Measurements from ENCODE around the gene MRPL33. TPM values are rescaled to one million over a fixed set of nuclear protein-coding genes. Genes with fewer than 3 reads are reported as not detected.

MRPL33 gene
- total and polyA plus RNA-seq, 2 of the 13 experiments (the other 11 are each of a cell fraction or from before 2014, with no cell fraction given): 69.7 to 218 TPM

GRCh38 chr2:27752551-27753237, 18.8 kb upstream of the MRPL33 start (continued):
- TF ChIP-seq, protein P1, sequence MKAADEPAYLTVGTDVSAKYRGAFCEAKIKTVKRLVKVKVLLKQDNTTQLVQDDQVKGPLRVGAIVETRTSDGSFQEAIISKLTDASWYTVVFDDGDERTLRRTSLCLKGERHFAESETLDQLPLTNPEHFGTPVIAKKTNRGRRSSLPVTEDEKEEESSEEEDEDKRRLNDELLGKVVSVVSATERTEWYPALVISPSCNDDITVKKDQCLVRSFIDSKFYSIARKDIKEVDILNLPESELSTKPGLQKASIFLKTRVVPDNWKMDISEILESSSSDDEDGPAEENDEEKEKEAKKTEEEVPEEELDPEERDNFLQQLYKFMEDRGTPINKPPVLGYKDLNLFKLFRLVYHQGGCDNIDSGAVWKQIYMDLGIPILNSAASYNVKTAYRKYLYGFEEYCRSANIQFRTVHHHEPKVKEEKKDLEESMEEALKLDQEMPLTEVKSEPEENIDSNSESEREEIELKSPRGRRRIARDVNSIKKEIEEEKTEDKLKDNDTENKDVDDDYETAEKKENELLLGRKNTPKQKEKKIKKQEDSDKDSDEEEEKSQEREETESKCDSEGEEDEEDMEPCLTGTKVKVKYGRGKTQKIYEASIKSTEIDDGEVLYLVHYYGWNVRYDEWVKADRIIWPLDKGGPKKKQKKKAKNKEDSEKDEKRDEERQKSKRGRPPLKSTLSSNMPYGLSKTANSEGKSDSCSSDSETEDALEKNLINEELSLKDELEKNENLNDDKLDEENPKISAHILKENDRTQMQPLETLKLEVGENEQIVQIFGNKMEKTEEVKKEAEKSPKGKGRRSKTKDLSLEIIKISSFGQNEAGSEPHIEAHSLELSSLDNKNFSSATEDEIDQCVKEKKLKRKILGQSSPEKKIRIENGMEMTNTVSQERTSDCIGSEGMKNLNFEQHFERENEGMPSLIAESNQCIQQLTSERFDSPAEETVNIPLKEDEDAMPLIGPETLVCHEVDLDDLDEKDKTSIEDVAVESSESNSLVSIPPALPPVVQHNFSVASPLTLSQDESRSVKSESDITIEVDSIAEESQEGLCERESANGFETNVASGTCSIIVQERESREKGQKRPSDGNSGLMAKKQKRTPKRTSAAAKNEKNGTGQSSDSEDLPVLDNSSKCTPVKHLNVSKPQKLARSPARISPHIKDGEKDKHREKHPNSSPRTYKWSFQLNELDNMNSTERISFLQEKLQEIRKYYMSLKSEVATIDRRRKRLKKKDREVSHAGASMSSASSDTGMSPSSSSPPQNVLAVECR (CRISPR knock-in tag; IDR thresholded peaks at IDR 0.05; ENCODE audit: borderline replicate concordance): peak; percentile 47; the same call in 1 of the 2 replicates
- TF ChIP-seq PRMT3 (CRISPR knock-in tag; IDR thresholded peaks at IDR 0.05; ENCODE audit: borderline replicate concordance, low read depth): no peak
- 0 out of 2 replicates have a peak, but pooled peaks have one; percentile 64 for TF ChIP-seq NCOA2 (CRISPR knock-in tag; IDR thresholded peaks at IDR 0.05)
- no peak for TF ChIP-seq SALL2 (CRISPR knock-in tag; IDR thresholded peaks at IDR 0.05)
- no peak for TF ChIP-seq ZNF703 (CRISPR knock-in tag; IDR thresholded peaks at IDR 0.05; ENCODE audit: borderline replicate concordance)
- no peak for TF ChIP-seq MED1 (CRISPR knock-in tag; IDR thresholded peaks at IDR 0.05)
- no peak for TF ChIP-seq ZFP1 (CRISPR knock-in tag; IDR thresholded peaks at IDR 0.05)
- TF ChIP-seq TOPORS (CRISPR knock-in tag; IDR thresholded peaks at IDR 0.05): no peak
- no peak for TF ChIP-seq SRSF4 (IDR thresholded peaks at IDR 0.05; ENCODE audit: low read depth, low read length, poor library complexity, severe bottlenecking)
- TF ChIP-seq, protein P2, sequence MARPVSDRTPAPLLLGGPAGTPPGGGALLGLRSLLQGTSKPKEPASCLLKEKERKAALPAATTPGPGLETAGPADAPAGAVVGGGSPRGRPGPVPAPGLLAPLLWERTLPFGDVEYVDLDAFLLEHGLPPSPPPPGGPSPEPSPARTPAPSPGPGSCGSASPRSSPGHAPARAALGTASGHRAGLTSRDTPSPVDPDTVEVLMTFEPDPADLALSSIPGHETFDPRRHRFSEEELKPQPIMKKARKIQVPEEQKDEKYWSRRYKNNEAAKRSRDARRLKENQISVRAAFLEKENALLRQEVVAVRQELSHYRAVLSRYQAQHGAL (CRISPR knock-in tag; IDR thresholded peaks at IDR 0.05; ENCODE audit: not compliant biosample characterization): peak; percentile 46
- no peak for TF ChIP-seq ADNP (CRISPR knock-in tag; IDR thresholded peaks at IDR 0.05)
- TF ChIP-seq CBFB (CRISPR knock-in tag; IDR thresholded peaks at IDR 0.05): no peak
- TF ChIP-seq ZNF292 (CRISPR knock-in tag; IDR thresholded peaks at IDR 0.05; ENCODE audit: borderline replicate concordance, low read depth): no peak; the same call in 1 of the 2 replicates
- TF ChIP-seq, protein P3, sequence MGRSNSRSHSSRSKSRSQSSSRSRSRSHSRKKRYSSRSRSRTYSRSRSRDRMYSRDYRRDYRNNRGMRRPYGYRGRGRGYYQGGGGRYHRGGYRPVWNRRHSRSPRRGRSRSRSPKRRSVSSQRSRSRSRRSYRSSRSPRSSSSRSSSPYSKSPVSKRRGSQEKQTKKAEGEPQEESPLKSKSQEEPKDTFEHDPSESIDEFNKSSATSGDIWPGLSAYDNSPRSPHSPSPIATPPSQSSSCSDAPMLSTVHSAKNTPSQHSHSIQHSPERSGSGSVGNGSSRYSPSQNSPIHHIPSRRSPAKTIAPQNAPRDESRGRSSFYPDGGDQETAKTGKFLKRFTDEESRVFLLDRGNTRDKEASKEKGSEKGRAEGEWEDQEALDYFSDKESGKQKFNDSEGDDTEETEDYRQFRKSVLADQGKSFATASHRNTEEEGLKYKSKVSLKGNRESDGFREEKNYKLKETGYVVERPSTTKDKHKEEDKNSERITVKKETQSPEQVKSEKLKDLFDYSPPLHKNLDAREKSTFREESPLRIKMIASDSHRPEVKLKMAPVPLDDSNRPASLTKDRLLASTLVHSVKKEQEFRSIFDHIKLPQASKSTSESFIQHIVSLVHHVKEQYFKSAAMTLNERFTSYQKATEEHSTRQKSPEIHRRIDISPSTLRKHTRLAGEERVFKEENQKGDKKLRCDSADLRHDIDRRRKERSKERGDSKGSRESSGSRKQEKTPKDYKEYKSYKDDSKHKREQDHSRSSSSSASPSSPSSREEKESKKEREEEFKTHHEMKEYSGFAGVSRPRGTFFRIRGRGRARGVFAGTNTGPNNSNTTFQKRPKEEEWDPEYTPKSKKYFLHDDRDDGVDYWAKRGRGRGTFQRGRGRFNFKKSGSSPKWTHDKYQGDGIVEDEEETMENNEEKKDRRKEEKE (IDR thresholded peaks at IDR 0.05): no peak
- TF ChIP-seq ZSCAN21 (CRISPR knock-in tag; IDR thresholded peaks at IDR 0.05; ENCODE audit: borderline replicate concordance): no peak
- TF ChIP-seq, protein P4, sequence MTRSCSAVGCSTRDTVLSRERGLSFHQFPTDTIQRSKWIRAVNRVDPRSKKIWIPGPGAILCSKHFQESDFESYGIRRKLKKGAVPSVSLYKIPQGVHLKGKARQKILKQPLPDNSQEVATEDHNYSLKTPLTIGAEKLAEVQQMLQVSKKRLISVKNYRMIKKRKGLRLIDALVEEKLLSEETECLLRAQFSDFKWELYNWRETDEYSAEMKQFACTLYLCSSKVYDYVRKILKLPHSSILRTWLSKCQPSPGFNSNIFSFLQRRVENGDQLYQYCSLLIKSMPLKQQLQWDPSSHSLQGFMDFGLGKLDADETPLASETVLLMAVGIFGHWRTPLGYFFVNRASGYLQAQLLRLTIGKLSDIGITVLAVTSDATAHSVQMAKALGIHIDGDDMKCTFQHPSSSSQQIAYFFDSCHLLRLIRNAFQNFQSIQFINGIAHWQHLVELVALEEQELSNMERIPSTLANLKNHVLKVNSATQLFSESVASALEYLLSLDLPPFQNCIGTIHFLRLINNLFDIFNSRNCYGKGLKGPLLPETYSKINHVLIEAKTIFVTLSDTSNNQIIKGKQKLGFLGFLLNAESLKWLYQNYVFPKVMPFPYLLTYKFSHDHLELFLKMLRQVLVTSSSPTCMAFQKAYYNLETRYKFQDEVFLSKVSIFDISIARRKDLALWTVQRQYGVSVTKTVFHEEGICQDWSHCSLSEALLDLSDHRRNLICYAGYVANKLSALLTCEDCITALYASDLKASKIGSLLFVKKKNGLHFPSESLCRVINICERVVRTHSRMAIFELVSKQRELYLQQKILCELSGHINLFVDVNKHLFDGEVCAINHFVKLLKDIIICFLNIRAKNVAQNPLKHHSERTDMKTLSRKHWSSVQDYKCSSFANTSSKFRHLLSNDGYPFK (CRISPR knock-in tag; IDR thresholded peaks at IDR 0.05; ENCODE audit: borderline replicate concordance): peak; percentile 87
